Superior temporal gyrus (tissue), 1 donor: Measurements from ENCODE around the gene NEK7.
"Not testable (repeated sequence)": the region's sequence is repeated elsewhere in the genome, so short reads cannot be mapped to it uniquely, and the experiment has no call there.

Source experiments
- DNase-seq: peaks from one replicate; pipeline ENCODE4 v3.0.0-alpha.2; 2016; ENCODE audit errors: extremely low spot score

NEK7 gene

GRCh38 chr1:198156745-198157240 lies at the start of gene NEK7:
TSS of gene NEK7 (plus strand) at chr1:198156998. CDS start at chr1:198232581, 75,583 bp downstream.
- peak; percentile 81 for DNase-seq

GRCh38 chr1:198107091-198107501 lies 49.7 kb upstream of the NEK7 start:
- no peak for DNase-seq

- DNase-seq: no peak
Observed at GRCh38 chr1:198108636-198109370, 48.0 kb upstream of the NEK7 start.

DNA sequence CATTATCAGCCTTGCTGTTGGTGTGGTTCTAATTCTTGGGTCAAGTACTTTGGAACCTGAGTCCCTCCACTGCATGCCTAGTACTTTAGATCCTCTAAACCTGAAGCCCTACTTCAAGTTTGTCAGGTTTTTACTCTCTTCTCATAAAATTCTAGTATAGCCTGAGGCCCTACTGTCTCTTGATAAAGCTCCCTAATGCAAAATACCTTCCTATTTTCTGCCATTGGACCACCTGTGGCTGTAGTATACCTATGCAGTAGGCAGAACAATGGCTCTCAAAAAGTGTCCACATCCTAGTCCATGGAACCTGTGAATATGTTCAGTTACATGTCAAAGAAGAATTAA lies 47.5 kb upstream of the NEK7 start:
- DNase-seq: no peak

DNA sequence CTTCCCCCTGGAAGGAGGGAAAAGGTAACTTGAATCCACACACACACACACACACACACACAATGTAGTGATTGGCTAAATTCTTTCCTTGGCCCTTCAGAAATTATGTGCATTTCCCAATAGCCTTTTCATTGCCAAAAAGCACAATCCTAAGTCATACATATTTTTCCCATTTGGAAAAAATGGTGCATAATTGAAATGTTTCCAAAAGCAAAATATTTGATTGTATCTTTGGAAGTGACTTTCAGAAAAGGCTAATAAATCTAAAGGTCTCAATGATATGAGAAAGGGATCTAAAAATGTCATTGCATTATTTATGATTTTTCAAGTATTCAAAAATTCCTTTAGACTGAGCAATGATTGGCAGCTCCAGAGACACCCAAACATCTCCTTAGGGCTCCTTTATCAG lies 43.5 kb upstream of the NEK7 start:
- no peak for DNase-seq

GRCh38 chr1:198116069-198116468 lies 40.7 kb upstream of the NEK7 start:
- no peak for DNase-seq

DNA sequence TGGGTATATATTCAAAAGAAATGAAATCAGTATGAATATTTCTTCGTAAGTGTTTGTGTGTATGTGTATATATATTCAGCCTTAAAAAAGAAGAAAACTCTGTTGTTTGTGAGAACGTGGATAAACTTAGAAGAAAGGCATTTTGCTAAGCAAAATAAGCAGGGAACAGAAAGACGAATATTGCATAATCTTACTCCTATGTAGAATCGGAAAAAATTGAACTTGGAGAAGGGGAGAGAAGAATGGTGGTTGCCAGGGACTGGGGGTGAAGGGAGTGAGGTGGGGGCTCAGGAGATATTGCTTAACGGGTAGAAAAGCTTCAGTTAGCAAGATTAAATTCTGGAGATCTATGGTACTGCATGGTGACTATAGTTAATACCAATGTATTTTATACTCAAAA lies 40.3 kb upstream of the NEK7 start:
- no peak for DNase-seq

- no peak for DNase-seq
Observed at GRCh38 chr1:198117267-198117666, 39.5 kb upstream of the NEK7 start.

GRCh38 chr1:198118134-198118533 lies 38.7 kb upstream of the NEK7 start:
- peak; percentile 22 for DNase-seq

GRCh38 chr1:198119906-198120305 lies 36.9 kb upstream of the NEK7 start:
- no peak for DNase-seq

DNA sequence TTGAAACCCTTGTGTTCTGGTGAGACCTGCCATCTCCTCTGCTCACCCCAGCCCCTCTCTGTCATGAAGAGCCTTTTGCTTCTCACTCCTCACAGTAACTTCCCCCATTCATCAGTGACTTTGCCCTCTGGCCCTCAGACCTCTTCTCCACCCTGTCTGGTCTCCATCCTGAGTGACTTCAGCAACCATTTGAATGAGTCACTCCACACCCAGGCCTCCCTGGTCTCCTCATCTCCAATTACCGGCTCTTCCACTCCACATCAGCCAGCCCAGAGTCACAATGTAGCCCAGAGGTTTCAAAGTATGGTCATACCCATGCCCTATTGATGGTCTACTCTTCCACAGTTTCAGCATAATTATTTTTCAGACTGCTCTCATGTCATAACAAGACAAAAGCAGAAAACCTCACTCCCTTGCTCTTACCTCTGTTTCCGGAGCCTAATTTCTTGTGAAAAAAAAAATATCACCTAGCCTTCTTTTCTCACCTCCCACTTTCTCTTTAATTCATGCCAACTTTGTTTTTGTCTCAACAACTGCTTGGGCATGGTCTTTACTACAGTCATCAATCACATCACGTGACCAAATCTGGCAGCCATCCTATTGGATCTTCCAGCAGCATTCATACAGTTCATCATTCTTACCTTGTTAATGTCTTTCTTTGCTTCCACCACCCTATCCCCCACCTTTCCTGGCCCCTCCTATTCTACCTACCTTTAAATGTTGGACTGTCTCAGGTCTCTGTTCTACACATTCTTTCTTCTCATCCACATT lies 35.6 kb upstream of the NEK7 start:
- no peak for DNase-seq

GRCh38 chr1:198122693-198123092 lies 34.1 kb upstream of the NEK7 start:
- no peak for DNase-seq

- no peak for DNase-seq
Observed at GRCh38 chr1:198123133-198123532, 33.7 kb upstream of the NEK7 start.

GRCh38 chr1:198124673-198125072 lies 32.1 kb upstream of the NEK7 start:
- DNase-seq: no peak

DNA sequence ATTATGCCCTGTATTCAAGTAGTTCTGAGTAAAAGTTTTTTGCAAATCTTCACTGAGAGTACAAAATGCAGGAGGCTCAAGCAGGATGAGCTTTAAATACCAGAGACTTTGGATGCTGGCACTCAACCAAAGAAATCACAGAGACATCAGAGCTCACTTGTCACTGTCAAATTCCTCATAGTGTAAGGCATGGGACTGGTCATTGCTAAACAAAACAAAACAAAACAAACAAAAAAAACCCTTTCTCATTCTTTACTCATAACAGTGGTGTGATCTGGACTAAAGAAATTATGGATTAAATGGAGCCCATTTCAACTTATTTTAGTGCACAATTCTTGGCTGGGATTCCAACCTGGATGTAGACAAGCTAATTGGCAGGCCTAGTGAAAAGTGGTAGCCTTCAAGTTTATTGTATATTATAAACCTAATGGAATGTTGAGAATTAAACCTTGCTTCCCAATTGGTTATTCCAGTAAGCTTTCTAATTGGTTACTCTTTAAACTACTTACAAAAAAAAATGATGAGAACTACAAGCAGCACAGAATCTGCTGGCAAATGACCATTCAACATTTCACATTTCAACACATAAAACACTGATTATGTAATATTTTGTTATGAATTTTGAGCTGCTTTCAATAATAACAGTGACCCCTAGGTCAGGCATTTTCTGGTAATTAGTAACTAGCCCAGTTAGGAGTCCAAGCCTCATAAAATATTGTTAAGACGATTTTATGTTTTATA lies 30.6 kb upstream of the NEK7 start:
- DNase-seq: no peak

DNA sequence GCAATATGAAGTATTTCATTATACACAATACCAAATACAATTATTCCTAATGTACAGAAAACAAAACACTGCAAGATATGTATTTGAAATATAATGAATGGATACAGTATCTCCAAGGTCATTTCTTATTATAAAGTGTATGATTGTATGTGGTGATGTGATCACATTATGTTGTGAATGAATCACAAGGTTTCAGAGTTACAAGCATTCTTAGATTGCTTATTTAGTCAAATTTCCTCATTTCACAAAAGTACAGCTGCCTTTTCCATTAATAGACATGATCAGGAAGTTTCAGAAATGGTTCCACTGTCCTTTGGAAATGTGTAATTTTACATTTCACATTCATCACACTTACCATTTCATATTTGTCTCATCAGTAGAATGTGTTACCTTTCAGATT lies 28.3 kb upstream of the NEK7 start:
- DNase-seq: no peak

- DNase-seq: not testable (repeated sequence)
Observed at GRCh38 chr1:198130053-198130452, 26.7 kb upstream of the NEK7 start.

DNA sequence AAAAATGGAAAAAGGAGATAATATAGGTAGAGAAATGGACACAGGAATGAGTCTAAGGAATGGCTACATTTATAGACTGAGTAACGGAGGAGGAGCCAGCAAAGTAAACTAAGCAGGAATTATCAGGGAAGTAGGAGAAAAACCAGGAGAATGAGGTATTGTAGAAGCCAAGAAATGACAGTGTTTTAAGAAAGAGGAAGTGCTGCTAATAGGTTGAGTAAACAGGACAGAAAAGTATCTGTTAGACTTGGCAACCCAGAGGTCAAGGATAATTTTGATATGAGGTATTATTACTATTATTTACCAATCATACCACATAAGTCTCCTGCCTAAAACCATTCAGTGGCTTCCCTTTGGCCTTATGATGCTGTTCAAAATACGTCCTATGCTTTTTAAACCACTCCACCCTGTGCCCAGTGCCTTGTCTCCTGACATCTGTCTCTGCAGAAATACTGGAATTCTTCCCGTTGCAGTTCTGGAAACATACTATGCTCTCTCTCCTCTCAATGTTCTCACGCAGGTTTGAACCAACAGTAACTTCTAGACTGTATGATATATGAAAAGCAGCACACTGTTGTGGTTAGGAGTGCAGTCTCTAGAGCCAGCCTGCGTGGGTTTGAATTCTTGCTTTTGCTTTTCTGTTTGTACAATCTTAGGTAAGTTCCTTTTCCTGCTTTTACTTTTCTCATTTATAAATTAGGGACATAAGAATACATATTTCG lies 24.6 kb upstream of the NEK7 start:
- DNase-seq: no peak

DNA sequence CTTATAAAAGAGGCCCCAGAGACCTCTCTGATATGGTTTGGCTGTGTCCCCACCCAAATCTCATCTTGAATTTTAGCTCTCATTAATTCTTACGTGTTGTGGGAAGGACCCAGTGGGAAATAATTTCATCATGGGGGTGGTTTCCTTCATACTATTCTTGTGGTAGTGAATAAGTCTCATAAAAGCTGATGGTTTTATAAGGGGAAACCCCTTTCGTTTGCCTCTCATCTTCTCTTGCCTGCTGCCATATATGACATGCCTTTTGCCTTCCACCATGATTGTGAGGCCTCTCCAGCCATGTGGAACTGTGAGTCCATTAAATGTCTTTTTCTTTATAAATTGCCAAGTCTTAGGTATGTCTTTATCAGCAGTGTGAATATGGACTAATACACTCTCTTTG lies 22.5 kb upstream of the NEK7 start:
- no peak for DNase-seq

GRCh38 chr1:198135366-198135765 lies 21.4 kb upstream of the NEK7 start:
- no peak for DNase-seq

DNA sequence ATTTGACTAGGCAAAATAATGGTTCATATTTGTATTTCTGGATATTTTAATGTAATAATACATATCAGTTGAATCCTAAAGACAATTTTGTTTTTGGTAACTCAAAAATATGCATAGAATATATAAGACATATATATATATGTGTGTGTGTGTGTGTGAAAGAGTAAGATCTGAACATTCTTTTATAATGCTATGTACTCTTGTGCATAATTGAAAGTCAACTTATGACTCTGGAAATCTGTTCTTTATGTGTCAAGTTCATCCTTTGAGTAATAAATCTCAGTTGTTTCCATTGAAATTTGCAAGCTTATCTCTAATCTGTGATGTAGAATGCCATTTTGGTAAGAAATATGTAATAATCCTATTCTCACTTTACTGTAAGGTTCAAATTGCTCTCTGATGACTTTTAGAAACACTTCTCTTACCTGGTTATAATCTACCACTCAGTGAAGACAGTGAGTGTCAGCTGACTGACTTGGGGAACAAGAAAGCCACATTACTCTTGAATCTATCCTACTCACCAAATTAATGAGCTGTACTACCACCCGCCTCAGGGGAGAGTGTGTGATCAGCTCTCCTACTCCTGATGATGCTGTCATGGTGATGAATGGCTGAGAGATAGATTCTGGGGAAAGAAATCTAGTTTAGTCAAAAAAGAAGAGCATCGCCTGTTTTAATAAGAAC lies 15.0 kb upstream of the NEK7 start:
- DNase-seq: no peak
